ENCODE results near the gene DYNC2LI1.

DYNC2LI1 gene

DNA sequence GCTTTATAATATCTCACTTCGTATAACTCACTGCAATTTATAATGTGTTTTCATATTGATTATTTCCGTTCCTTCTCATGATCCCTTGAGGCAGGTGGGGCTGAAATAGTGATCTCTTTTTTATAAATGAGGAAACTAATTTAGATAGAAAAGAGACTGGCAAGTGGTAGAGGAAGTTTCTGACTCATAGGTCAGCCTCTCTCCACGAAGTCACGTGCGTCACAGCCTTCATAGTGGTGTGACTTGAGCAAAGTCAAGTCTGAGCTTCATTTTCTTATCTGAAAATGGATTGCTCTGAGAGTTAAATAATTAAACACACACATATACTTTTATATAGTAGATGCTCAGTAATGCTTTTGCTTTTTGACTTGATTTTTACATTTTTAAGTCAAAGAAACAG lies 44.9 kb downstream of the DYNC2LI1 start:
- no peak for DNase-seq (ENCODE audit: low spot score)

DNA sequence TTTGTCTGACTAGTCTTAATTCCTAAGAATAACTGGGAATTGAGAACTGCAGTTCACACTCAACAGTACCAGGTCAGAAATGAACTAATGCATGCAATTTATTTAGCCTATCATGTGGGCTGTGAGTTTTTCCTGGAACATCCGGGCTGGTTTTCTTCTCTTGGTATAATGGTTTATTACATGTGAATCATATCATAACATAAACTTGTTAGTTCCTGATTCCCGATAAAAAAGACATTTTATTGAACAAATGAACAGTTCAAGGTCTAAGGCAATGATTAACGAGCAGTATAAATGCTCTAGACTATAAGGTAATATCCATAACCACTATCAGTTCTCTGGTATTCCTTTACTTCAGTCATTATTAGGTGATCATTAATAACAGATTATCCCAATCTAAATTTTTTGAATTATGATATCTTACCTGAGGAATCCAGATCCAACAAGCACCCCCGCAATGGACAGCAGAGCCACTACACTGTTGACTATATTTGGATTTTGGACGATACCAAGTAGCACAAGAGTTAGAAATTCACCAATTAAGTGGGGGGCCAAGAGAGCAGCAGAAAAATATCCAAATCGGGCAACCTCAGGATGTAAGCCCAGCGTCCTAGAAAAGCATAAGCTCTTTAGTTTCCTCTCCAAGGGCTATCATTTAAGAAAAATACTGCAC lies 45.8 kb downstream of the DYNC2LI1 start:
- DNase-seq (ENCODE audit: low spot score) = no peak

DNA sequence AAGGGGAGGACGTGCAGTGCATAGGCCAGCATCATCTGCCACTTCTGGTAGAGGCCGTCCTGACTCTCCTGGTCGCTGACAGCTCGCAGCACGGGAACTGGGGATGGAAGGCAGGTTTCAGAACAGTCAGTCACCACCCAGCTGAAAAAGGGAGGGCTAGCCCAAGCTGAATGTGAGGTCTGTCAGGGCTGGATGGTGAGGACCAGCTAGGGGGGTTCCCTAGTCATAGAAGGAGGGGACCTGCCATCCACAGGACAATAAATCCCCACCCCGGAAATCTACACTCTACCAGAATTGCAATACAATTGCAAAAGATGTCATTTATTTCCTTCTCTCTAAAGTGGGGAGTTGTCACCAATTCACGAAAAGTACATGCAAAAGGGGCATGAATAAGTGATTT lies 49.0 kb downstream of the DYNC2LI1 start:
- DNase-seq (ENCODE audit: low spot score) = no peak

DNA sequence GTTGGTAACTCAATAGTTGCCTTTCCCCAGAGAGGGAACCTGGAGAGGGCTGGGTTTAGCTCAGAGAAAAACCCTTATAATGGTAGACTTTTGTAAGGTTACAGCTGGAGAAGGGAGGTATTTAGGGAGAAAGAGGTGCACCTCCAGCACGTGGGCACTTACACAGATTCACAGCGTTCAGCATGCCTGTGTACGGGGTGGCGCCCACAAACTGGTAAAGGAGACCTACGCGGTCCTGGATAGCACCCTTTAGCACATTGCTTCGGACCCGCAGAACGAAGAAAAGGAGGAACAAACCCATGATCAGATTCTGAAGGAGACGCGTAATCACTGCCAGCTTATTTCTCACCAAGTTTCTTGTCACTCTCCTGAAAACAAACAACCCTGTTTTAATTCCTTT lies 49.9 kb downstream of the DYNC2LI1 start:
- no peak for DNase-seq (ENCODE audit: low spot score)

DNA sequence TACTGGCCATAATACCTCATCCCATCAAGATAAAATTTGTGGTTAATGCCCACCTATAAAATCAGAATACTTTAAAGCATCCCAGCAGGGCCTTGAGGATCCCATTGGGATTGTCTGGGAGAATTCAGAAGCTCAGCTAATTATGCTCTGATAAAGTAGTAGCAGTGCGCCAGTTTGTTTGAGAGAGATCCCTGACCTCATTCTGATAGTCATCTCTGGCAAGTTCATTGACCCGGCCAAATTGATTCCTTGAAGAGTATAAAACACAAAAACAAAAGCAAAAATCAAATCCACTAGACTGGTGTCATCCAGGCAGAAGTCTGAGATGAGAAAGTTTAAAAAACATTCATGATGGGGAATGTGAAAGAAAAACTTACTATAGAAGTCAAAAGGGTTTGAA lies 50.7 kb downstream of the DYNC2LI1 start:
- DNase-seq (ENCODE audit: low spot score) = no peak

DNA sequence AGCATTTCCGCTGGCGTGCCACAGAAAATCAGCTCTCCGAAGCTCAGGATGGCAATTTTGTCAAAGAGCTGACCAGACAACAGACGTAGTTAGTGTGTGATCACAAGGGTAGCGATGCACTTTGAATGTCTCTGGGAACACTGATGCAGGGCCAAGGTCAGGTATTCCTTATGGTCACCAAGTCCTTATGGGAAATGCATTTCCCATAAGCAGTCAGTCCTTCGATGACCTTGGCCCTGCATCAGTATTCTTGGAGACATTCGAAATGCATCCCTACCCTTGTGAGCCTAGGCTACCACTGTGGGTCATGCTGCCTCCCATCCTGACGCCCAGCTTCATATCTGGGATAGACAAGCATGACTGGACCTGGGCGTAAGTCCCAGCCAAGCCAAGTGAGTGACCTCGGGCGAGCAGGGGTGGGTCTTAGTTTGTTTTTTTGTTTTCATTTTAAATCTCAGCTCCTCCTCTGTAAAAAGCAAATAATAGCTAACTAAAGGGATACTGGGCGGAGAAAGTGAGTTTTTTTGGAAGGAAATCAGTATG lies 51.2 kb downstream of the DYNC2LI1 start:
- DNase-seq (ENCODE audit: low spot score) = no peak

DNA sequence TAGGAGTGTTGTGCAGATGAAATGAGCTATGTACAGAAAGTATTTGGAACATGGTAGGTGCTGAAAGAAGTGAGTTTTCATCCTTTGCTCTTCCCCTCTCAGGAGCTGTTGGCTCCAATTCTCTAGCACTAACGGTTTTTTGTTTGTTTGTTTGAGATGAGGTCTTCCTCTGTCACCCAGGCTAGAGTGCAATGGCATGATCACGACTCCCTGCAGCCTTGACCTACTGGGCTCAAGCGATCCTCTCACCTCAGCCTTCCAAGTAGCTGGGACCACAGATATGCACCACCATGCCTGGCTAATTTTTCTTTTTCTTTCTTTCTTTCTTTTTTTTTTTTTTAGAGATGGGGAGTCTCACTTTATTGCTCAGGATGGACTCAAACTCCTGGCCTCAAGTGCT lies 52.0 kb downstream of the DYNC2LI1 start:
- DNase-seq (ENCODE audit: low spot score) = no peak

DNA sequence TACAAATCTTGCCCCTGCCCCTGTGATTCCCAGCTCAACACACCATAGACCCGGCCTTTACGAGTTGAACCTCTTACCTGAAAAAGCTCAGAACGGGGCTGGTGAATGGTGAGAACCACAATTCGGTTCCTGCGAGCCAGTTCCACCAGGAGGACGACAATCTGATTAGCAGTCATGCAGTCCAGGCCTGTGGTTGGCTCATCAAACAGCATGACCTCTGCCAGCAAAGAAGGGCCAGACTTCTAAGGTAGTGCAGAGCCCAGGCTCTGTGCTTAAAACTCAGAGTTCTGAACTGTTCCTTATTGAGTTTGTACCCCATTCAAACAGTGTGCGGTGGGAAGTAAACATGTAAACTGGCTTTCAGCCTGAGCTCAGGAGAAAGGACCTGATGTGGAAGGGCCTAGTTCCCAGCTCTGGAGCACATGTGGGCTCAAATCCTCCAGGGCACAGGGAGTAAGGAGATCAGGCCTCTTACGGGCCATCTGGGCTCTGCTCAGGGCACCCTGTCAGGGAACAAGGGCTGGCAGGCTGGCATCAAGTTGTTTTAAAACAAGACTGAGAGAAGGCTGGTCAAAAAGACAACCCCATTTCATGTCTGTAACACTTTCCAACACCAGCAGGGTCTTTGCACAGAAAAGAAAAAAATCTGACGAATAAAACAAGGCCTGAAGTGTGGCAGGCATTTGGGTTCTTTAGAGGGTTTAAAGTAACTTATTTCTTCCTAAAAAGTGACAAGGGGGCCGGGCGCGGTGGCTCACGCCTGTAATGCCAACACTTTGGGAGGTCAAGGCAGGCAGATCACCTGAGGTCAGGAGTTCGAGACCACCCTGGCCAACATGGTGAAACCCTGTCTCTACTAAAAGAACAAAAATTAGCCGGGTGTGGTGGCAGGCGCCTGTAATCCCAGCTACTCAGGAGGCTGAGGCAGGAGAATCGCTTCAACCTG lies 52.7 kb downstream of the DYNC2LI1 start:
- DNase-seq (ENCODE audit: low spot score) = no peak

DNA sequence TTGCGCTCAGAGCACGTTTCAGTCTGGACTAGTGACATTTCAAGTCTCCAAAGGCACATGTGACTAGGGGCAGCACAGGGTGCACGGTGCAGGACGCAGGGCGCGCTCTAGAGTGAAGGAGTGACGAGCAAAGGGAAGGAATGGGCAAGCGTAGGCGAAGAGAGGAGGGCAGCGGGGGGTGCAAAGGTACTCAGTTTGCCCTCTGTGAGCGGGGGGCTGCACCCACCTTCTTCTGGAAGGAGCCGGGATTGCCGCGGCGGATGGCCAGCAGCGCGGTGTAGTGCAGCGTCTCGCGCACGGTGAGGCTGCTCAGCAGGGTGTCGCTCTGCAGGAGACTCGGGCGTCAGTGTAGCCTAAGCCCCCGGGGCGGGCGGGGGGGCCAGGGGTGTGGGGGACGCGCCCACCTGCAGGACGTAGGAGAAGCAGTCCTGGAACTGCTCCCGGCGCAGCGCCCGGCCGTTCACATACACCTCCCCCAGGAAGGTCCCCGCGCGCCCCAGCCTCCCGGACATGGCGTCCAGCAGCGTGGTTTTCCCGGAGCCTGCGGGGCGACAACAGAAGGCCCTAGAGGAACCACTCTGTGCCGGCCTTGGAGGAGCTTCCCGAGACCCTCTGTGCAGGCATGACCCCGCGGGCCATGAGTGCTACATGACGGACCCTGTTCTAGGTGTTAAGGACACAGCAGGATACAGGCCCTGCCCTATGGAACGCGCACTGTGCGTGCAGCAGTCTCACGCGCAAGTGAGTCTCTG lies 57.9 kb downstream of the DYNC2LI1 start:
- no peak for DNase-seq (ENCODE audit: low spot score)

DNA sequence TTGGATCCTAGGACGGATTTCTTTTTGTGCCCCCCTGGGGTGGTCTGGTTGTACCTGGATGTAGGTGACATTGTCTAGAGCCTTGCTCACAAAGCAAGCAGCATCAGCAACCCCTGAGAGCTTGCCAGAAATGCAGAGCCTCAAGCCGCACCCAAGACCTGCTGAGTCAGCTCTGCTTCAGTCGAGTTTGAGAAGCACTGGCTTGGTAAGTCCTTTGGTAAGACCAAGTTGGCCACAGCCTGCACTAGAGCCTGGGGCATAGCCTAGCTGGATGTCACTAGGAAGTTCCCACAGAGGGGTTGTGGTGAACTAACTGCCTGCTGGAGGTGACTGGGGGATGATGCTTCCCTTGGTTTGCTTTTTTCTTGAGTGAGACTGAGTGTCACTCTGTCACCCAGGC lies 58.6 kb downstream of the DYNC2LI1 start:
- no peak for DNase-seq (ENCODE audit: low spot score)

DNA sequence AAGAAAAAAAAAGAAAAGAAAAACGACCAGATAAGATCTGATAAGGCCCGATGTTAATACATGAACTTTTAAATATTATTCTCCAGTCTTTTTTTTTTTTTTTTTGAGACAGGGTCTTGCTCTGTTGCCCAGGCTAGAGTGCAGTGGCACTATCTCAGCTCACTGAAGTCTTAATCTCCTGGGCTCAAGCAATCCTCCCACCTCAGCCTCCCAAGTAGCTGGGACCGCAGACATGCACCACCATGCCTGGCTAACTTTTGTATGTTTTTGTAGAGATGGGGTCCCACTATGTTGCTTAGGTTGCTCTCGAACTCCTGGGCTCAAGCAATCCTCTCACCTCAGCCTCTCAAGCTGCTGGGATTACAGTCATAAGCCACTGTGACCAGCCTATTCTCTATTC lies 63.2 kb downstream of the DYNC2LI1 start:
- no peak for DNase-seq (ENCODE audit: low spot score)

DNA sequence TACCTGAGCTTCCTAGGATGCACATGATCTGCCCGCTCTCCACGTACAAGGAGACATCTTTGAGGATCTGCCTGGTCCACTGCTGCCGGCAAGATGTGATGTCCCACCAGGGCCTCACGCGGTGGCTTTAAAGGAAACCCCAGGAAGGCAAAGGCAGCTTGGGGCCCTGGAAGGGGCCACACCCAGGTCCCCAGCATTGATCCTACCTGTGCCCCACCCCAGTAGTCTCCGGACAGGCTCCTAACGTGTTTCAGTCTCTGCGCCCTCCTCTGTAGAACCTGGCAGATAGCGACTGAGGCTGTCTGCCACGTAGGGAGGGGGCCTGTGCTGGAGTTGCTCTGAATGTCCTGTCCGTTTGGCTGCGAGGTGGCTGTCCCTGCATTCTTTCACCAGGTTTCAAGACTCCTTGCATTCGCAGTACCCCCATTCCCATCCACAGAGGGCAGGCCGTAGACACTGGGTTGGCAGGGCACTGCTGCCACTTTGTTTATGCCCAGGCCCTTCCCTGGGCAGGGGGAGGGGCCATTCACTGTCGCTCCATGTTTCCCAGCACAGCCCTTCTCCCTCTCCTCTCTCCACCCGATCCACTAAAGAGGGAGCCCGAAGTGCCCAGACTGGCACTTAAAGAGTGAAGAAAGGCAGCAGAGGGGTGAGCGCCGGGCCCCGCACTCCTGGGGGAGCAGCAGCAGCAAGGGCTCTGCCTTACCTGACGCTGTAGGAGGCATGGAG lies 64.2 kb downstream of the DYNC2LI1 start:
- DNase-seq (ENCODE audit: low spot score) = no peak

DNA sequence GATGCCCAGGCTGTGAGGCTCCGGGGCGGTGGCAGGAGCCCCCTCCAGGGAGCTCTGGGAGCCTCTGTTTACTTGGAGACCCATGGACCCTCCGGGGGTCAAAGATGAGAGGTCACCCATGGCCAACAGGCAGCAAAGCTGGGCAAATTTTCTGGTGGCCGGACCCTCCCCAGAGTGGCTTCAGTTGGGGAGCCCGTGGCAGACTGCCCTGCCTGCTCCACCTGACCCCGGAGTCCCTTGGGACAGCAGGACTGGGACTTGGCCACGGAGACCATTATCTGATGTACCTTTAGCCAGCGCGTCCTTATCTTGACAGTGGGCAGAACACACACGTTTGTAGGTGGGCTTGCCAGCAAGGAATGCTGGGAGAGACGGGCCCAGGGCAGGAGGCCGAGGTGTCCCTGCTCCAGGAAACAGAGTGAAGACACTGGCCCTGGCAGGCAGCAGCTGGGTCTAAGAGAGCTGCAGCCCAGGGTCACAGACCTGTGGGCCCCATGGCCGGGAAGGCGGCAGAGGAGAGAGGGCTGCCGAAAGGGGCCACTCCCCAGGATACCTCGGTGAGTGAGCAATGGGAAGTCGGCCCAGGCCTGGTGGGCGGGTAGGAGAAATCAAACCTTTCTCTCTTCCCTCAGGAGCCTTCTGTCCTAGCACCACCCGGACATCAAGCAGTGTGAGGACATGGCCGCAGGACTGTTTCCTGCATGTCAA lies 64.9 kb downstream of the DYNC2LI1 start, which contains the start of the genes ABCG5 and ABCG8:
TSS of gene ABCG5 (minus strand) at position 280 of the 708 bp plus-strand sequence. CDS start at position 120, 160 bp downstream.
TSS of gene ABCG8 (plus strand) at position 412 of the 708 bp plus-strand sequence. CDS start at position 495, 83 bp downstream.
- DNase-seq (ENCODE audit: low spot score) = no peak

DNA sequence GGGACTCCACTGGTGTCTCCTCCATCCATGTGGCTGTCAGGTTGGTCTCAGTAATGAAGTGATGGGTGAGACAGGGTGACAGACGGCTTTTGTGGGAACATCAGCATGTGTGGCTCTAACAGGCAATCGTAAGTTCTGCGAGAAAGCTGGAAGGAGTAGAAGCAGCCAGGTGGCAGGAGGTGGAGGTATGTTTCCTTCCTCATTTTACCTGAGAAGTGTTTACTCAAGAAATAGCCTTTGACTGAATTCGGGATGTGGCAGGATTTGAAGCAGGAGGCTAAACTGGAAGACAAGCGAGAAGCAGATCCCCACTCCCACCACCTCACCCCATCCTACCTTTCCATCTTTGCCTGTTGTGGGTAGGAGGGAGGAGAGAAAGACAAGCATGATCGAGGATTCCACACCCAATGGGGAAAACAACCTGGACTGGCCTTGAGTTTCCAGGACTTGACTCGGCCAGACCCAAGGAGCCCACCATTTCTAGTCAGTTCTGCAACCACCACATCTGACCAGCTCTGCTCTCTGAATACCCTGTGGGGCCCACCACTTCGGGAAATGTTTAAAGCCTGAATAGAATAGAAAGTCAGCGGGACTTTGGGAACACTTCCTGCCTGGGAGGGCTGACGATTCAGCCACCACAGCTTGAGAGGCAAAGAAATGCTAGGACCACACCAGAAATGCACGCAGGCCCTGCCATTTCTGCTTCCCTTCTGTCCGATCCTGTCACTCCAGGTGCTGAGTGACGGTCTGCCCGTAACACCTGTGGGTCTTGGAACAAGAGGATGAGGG lies 66.1 kb downstream of the DYNC2LI1 start:
- no peak for DNase-seq (ENCODE audit: low spot score)

DNA sequence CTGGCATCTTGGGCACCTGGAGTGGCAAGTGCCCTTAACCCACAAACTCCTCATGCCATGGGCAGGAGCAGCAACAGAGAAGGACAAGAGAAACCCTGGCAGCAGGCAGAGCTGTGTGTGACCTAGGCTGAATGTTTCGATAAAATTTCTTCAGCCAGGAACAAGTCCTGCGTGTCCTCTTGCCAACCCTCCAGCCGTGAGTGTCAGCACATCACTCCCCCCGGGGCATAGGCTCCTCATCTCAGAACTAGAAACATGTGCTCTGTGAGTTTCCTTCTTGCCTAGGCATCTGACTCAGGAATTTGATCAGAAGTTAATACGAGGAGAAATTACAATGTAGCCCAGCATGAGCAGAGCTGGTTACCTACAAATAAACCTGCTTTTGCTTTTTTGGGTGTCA lies 67.1 kb downstream of the DYNC2LI1 start:
- DNase-seq (ENCODE audit: low spot score) = peak; percentile 32

DNA sequence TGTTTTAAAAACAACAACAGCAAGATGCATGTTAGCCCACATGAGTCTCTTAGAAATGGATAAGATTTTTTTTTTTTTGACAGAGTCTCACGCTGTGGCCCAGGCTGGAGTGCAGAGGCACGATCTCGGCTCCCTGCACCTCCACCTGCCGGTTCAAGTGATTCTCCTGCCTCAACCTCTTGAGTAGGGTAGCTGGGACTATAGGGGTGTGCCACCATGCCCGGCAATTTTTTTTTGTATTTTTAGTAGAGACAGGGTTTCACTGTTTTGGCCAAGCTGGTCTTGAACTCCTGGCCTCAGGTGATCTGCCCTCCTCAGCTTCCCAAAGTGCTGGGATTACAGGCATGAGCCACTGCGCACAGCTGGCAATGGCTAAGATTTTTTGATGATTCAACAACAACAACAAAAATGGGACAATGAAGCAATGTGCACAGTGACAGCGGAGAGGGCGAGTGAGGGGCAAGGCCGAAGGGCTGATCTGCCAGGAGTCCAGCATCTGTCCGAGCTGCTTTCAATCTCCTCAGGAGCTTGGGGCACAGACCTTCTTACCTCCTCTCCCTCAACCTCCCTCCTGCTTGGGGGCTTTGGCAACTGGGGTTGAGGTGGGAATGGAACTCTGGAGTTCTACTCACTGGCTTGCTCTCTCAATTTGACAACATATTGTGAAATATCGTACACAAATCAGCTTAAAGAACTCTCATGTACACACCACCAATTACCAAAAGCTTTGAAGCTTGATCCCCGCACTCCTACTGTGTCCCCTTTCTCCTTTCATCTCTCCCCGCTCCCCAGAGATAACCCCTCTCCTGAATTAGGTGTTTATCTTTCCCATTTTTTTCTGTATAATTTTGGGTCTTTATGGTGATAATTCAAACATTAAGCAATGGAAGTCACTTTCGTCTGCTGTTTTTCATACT lies 68.4 kb downstream of the DYNC2LI1 start:
- DNase-seq (ENCODE audit: low spot score) = no peak

DNA sequence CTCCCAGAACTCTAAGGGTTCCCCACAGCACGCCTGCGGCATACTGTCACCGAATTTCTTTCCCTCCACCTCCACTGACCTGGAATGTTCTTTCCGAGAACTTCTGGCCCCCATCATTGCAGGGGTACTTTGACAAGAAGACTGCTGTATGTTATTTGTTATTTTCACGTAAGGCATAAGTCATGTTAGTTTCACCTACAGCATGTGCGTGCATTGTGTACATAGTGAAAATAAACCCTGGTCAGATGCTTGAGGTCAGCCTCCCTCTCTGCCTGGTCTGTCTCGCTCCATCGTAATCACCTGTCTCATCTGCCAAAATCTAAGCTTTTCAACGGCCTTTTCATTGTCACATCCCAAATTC lies 69.0 kb downstream of the DYNC2LI1 start:
- DNase-seq (ENCODE audit: low spot score) = no peak

DNA sequence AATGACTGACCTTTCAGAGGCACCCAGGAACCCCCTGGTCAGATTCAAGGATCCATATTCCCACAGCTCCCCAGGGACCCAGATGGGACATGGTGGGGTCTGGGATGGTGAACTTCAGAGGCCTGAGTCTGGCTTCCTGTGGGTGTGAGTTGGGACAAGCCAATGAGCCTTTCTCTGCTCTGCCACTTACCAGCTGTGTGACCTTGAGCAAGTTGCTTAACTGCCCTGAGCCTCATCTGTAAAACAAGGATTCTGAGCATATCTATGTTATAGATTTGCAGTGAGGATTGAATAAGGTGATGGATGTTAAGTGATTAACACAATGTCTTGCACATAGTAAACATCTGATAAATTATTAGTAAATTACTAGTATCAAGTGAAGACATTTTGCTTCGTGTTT lies 71.3 kb downstream of the DYNC2LI1 start:
- DNase-seq (ENCODE audit: low spot score) = no peak
